K562 (cell line): ENCODE results near the gene RREB1. TPM values are rescaled to one million over a fixed set of nuclear protein-coding genes. Genes with fewer than 3 reads are reported as not detected.

ENCODE experiments used
- ATAC-seq: fragments of 200-7000 bp; cut with Tn5 transposase; 3 replicates; pipeline ENCODE4 v1.9.1; 2020; ENCODE audit warnings: moderate library complexity
- BruUV-seq: library from RNA; stranded (reverse); fragments of 400-500 nt; replicated peaks from 2 replicates; lab custom pipeline; 2021; lab: Mats Ljungman, UMichigan
- CTCF ChIA-PET: fragments of 300-600 bp; formaldehyde crosslinking; extraction: SDS; loops from one replicate; lab custom pipeline; 2021; ENCODE audit warnings: low intra/inter-chr PET ratio; lab: Yijun Ruan, JAX
- POLR2A ChIA-PET: fragments of 300-600, 350-650 bp; sonication (Branson Sonifier 250); formaldehyde crosslinking; extraction: SDS; loops from one replicate; lab custom pipeline; 2021; ENCODE audit warnings: antibody characterized with exemption, inconsistent platforms; lab: Yijun Ruan, JAX
- DNase-seq, 4 experiments: peaks; one replicate each; pipeline versions ENCODE4 v3.0.0 to v3.0.0-alpha.2; 2011 to 2018; ENCODE audit warnings: low spot score in 3 of 4, mixed read lengths in 3 of 4; ENCODE audit errors: extremely low read depth in 1 of 4
- FAIRE-seq: peaks from 2 replicates; lab custom pipeline; 2011; peaks lifted over from hg19 to GRCh38; lab: Jason Lieb, UNC
- H2AFZ ChIP-seq: 2 replicates; pipeline ENCODE4 v1.6.0; 2011; ENCODE audit warnings: low read depth, low read length, control low read depth, inconsistent platforms
- H3K27ac ChIP-seq: fragments of 200-600 bp; 3 replicates; pipeline ENCODE4 v1.8.0; 2011; ENCODE audit warnings: low read depth, mild to moderate bottlenecking, control low read depth, inconsistent platforms, low read length, moderate library complexity, mixed read lengths; ENCODE audit errors: extremely low read depth
- H3K27me3 ChIP-seq, 2 experiments: fragments of 300-600 bp in 1 of 2; 2 replicates in 1 of 2; 3 replicates in 1 of 2; pipeline versions ENCODE4 v1.6.0 to v1.8.0; 2011; ENCODE audit warnings: inconsistent platforms in 2 of 2, low read length in 2 of 2, mild to moderate bottlenecking in 1 of 2, mixed read lengths in 1 of 2, moderate library complexity in 1 of 2; ENCODE audit not compliant: control insufficient read depth in 2 of 2, insufficient read depth in 2 of 2
- H3K36me3 ChIP-seq: fragments of 300-600 bp; 3 replicates; pipeline ENCODE4 v1.8.0; 2011; ENCODE audit warnings: mild to moderate bottlenecking, low read length, inconsistent platforms; ENCODE audit not compliant: control insufficient read depth, insufficient read depth
- H3K4me1 ChIP-seq, 2 experiments: fragments of 200-600 bp in 1 of 2; replicated peaks in 1 of 2; 2 replicates in 1 of 2; 3 replicates in 1 of 2; pipeline versions ENCODE4 v1.5.1 to v1.8.0; 2011; ENCODE audit warnings: inconsistent platforms in 2 of 2, low read length in 2 of 2, mild to moderate bottlenecking in 1 of 2, mixed read lengths in 1 of 2, moderate library complexity in 1 of 2; ENCODE audit not compliant: control insufficient read depth in 2 of 2, insufficient read depth in 2 of 2
- H3K4me2 ChIP-seq: 2 replicates; pipeline ENCODE4 v1.6.1; 2011; ENCODE audit warnings: low read length, control low read depth, inconsistent platforms, mixed read lengths; ENCODE audit not compliant: insufficient read depth
- H3K4me3 ChIP-seq: fragments of 200-600 bp; sonication (generic), shearing (Covaris generic); 2 replicates; pipeline ENCODE4 v1.5.1; 2016; ENCODE audit warnings: control low read depth, inconsistent platforms
- H3K79me2 ChIP-seq: fragments of 200-600 bp; 3 replicates; pipeline ENCODE4 v1.8.0; 2011; ENCODE audit warnings: low read length, inconsistent platforms; ENCODE audit not compliant: control insufficient read depth, insufficient read depth
- H3K9ac ChIP-seq, 2 experiments: 2 replicates each; pipeline versions ENCODE4 v1.6.0 to v1.6.1; 2011; ENCODE audit warnings: low read depth in 2 of 2, low read length in 2 of 2, control low read depth in 1 of 2, inconsistent platforms in 1 of 2, mild to moderate bottlenecking in 1 of 2, mixed read lengths in 1 of 2; ENCODE audit not compliant: insufficient read depth in 1 of 2
- H3K9me1 ChIP-seq: one replicate; pipeline ENCODE4 v1.6.0; 2011; ENCODE audit warnings: inconsistent platforms, mild to moderate bottlenecking, low read length, moderate library complexity; ENCODE audit not compliant: control insufficient read depth, insufficient read depth
- H3K9me3 ChIP-seq: replicated peaks from 2 replicates; pipeline ENCODE4 v1.5.1; 2011; ENCODE audit warnings: low read depth, low read length, inconsistent platforms; ENCODE audit not compliant: control insufficient read depth, insufficient read depth
- H4K20me1 ChIP-seq: replicated peaks from 2 replicates; pipeline ENCODE4 v1.6.1; 2011; ENCODE audit warnings: low read length, inconsistent platforms, mixed read lengths; ENCODE audit not compliant: control insufficient read depth, insufficient read depth
- ARNT ChIP-seq, 2 experiments: fragments of 450-650 bp; IDR thresholded peaks; 2 replicates each; pipeline ENCODE4 v1.6.1; 2016; ENCODE audit warnings: mild to moderate bottlenecking in 1 of 2
- ERF ChIP-seq: fragments of 450-650 bp; formaldehyde crosslinking; IDR thresholded peaks from 2 replicates; pipeline ENCODE4 v1.4.0; 2020; ENCODE audit warnings: mild to moderate bottlenecking, mixed read lengths
- IFI16 ChIP-seq: fragments of 250-450 bp; sonication (Bioruptor Pico); IDR thresholded peaks from 2 replicates; pipeline ENCODE4 v2.1.2; 2022; ENCODE audit warnings: mild to moderate bottlenecking, inconsistent platforms
- KLF10 ChIP-seq: fragments of 250-450 bp; sonication (Bioruptor Pico); IDR thresholded peaks from 2 replicates; pipeline ENCODE4 v1.6.1; 2021; ENCODE audit warnings: matching md5 sums
- RUNX1 ChIP-seq: sonication (generic); IDR thresholded peaks from 2 replicates; pipeline ENCODE4 v1.6.1; 2016; ENCODE audit warnings: antibody characterized with exemption, low read depth
- ZBTB5 ChIP-seq: fragments of 450-650 bp; IDR thresholded peaks from 2 replicates; pipeline ENCODE4 v1.6.1; 2017; ENCODE audit warnings: antibody characterized with exemption
- ZNF146 ChIP-seq: IDR thresholded peaks from one replicate; pipeline ENCODE4 v1.6.1; 2018; ENCODE audit warnings: missing compliant biosample characterization; ENCODE audit not compliant: unreplicated experiment
- ZNF174 ChIP-seq: fragments of 250-450 bp; sonication (Bioruptor Pico); IDR thresholded peaks from 2 replicates; pipeline ENCODE4 v1.4.0; 2020; ENCODE audit warnings: mild to moderate bottlenecking
- WGBS: fragments of 100-300 bp; shearing (Covaris generic); methylation state at CpG from one replicate; pipeline ENCODE4 v1.1.6; 2016; ENCODE audit warnings: low coverage, mixed read lengths; ENCODE audit not compliant: insufficient coverage; ENCODE audit errors: missing lambda C conversion rate; 5-methylcytosine and 5-hydroxymethylcytosine counted together
- in situ Hi-C: fragments of 300-500 bp; cut with MboI; formaldehyde crosslinking; loops from 4 replicates; pipeline ENCODE4 v1.15.0; 2018; ENCODE audit warnings: inconsistent platforms, mixed read lengths
- intact Hi-C: fragments of 100-400 bp; cut with micrococcal nuclease; formaldehyde crosslinking; loops from 2 replicates; pipeline ENCODE4 v1.14.2; 2022
- polyA plus RNA-seq, 8 experiments: library from polyadenylated mRNA; depleted of rRNA in 4 of 8; stranded (reverse) in 5 of 8; unstranded in 3 of 8; fragments of >200 nt; fragmentation: Nextera tagmentation in 2 of 8; fragmentation: Illumina TruSeq in 1 of 8; extraction: Ambion mirVana in 2 of 8; extraction: Trizol in 1 of 8; gene quantifications; 2 replicates each; pipeline versions ENCODE4 v1.2.1 to v1.2.3, GENCODE V29; 2011 to 2014; ENCODE audit warnings: inconsistent platforms in 1 of 8, missing spikeins in 1 of 8
- total RNA-seq, 7 experiments: library from RNA; depleted of rRNA in 6 of 7; stranded (reverse); fragments of >200 nt in 6 of 7; fragmentation: Illumina TruSeq in 2 of 7; extraction: Trizol in 2 of 7; gene quantifications; 2 replicates each; pipeline versions ENCODE4 v1.2.1 to v1.2.3, GENCODE V29; 2011 to 2021; ENCODE audit warnings: low replicate concordance in 1 of 7
- TF ChIP-seq, protein P1 (sequence below): fragments of 450-650 bp; IDR thresholded peaks from 2 replicates; pipeline ENCODE4 v1.6.1; 2016; ENCODE audit warnings: mild to moderate bottlenecking, moderate library complexity

Gene RREB1
- total and polyA plus RNA-seq, 9 of the 15 experiments (the other 6 are each of a cell fraction or from before 2014, with no cell fraction given) = 3.3 to 64.2 (median 19.3) TPM

GRCh38 chr6:7224731-7225130, 117.0 kb downstream of the RREB1 start:
- in situ Hi-C loops (loop anchor here (25.0 kb wide), 1 partner anchor 537 kb away; no protein-coding TSS in a partner anchor), intact Hi-C loops (no loop called here)
- BruUV-seq = no TSS peak
- Histone ChIP-seq H3K9me1 (no peaks in the 10 kb centered on the region), H3K9ac (0 out of 4 replicates have a peak overlapping the region, but pooled peaks of 1 of the 2 experiments have one; percentile 56), H3K4me2 (no peak overlapping the region), H3K27ac (no peak overlapping the region), H3K27me3 (no peaks in the 10 kb centered on the region), H2AFZ (no peak overlapping the region), H4K20me1 (no peaks in the 10 kb centered on the region), H3K4me3 (no peak overlapping the region), H3K79me2 (no peaks in the 10 kb centered on the region; the same call in 2 of the 3 replicates), H3K4me1 (peaks cover 0 to 9% of the 10 kb centered on the region in 2 experiments; a peak in 2 of 5 replicates), H3K9me3 (no peaks in the 10 kb centered on the region), H3K36me3 (peaks cover 88% of the 10 kb centered on the region)
- FAIRE-seq = no peak
- ChIA-PET POLR2A (interaction anchor here (0.6 to 1.9 kb wide), 5 partner anchors 10 to 26 kb away, joined by 3 to 7 read pairs (median 3); no protein-coding TSS in a partner anchor), CTCF (no interaction called here)
- ATAC-seq = no peak
- 91% methylated on average over 9 of the region's 9 CpGs for WGBS
- DNase-seq = no peak
- TF ChIP-seq ZNF146 (CRISPR knock-in tag) (no peak), KLF10 (CRISPR knock-in tag) (no peak), IFI16 (no peak), ZNF174 (CRISPR knock-in tag) (no peak), RUNX1 (no peak), ZBTB5 (no peak), ARNT (IDR thresholded peaks at IDR 0.05) (no peak), ERF (CRISPR knock-in tag) (no peak)
- TF ChIP-seq, protein P1, sequence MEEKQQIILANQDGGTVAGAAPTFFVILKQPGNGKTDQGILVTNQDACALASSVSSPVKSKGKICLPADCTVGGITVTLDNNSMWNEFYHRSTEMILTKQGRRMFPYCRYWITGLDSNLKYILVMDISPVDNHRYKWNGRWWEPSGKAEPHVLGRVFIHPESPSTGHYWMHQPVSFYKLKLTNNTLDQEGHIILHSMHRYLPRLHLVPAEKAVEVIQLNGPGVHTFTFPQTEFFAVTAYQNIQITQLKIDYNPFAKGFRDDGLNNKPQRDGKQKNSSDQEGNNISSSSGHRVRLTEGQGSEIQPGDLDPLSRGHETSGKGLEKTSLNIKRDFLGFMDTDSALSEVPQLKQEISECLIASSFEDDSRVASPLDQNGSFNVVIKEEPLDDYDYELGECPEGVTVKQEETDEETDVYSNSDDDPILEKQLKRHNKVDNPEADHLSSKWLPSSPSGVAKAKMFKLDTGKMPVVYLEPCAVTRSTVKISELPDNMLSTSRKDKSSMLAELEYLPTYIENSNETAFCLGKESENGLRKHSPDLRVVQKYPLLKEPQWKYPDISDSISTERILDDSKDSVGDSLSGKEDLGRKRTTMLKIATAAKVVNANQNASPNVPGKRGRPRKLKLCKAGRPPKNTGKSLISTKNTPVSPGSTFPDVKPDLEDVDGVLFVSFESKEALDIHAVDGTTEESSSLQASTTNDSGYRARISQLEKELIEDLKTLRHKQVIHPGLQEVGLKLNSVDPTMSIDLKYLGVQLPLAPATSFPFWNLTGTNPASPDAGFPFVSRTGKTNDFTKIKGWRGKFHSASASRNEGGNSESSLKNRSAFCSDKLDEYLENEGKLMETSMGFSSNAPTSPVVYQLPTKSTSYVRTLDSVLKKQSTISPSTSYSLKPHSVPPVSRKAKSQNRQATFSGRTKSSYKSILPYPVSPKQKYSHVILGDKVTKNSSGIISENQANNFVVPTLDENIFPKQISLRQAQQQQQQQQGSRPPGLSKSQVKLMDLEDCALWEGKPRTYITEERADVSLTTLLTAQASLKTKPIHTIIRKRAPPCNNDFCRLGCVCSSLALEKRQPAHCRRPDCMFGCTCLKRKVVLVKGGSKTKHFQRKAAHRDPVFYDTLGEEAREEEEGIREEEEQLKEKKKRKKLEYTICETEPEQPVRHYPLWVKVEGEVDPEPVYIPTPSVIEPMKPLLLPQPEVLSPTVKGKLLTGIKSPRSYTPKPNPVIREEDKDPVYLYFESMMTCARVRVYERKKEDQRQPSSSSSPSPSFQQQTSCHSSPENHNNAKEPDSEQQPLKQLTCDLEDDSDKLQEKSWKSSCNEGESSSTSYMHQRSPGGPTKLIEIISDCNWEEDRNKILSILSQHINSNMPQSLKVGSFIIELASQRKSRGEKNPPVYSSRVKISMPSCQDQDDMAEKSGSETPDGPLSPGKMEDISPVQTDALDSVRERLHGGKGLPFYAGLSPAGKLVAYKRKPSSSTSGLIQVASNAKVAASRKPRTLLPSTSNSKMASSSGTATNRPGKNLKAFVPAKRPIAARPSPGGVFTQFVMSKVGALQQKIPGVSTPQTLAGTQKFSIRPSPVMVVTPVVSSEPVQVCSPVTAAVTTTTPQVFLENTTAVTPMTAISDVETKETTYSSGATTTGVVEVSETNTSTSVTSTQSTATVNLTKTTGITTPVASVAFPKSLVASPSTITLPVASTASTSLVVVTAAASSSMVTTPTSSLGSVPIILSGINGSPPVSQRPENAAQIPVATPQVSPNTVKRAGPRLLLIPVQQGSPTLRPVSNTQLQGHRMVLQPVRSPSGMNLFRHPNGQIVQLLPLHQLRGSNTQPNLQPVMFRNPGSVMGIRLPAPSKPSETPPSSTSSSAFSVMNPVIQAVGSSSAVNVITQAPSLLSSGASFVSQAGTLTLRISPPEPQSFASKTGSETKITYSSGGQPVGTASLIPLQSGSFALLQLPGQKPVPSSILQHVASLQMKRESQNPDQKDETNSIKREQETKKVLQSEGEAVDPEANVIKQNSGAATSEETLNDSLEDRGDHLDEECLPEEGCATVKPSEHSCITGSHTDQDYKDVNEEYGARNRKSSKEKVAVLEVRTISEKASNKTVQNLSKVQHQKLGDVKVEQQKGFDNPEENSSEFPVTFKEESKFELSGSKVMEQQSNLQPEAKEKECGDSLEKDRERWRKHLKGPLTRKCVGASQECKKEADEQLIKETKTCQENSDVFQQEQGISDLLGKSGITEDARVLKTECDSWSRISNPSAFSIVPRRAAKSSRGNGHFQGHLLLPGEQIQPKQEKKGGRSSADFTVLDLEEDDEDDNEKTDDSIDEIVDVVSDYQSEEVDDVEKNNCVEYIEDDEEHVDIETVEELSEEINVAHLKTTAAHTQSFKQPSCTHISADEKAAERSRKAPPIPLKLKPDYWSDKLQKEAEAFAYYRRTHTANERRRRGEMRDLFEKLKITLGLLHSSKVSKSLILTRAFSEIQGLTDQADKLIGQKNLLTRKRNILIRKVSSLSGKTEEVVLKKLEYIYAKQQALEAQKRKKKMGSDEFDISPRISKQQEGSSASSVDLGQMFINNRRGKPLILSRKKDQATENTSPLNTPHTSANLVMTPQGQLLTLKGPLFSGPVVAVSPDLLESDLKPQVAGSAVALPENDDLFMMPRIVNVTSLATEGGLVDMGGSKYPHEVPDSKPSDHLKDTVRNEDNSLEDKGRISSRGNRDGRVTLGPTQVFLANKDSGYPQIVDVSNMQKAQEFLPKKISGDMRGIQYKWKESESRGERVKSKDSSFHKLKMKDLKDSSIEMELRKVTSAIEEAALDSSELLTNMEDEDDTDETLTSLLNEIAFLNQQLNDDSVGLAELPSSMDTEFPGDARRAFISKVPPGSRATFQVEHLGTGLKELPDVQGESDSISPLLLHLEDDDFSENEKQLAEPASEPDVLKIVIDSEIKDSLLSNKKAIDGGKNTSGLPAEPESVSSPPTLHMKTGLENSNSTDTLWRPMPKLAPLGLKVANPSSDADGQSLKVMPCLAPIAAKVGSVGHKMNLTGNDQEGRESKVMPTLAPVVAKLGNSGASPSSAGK = no peak
